ENCODE data around the gene GP1BA. TPM values are rescaled to one million over a fixed set of nuclear protein-coding genes. Genes with fewer than 3 reads are reported as not detected.

The GP1BA gene
- total and polyA plus RNA-seq, 2 experiments from 2014 or later, result 0.24 TPM; not detected in 1

GRCh38 chr17:4960279-4960922, 28.3 kb downstream of the GP1BA start:
- Histone ChIP-seq H3K27ac (ENCODE audit: low read depth) (peak overlapping the region; percentile 78; the same call in 1 of the 2 replicates), H3K27me3 (ENCODE audit: insufficient read depth) (no peaks in the 10 kb centered on the region), H3K4me3 (no peak overlapping the region), H3K4me1 (ENCODE audit: insufficient read depth) (peaks cover 15% of the 10 kb centered on the region), H2AFZ (no peak overlapping the region), H4K20me1 (replicated peaks; ENCODE audit: insufficient read depth) (no peaks in the 10 kb centered on the region; the same call in none of the 2 replicates), H3F3A (replicated peaks; ENCODE audit: low read depth) (no peaks in the 10 kb centered on the region; the same call in 1 of the 2 replicates), H3K4me2 (peak overlapping the region; percentile 65), H3K9me2 (ENCODE audit: insufficient read depth) (no peaks in the 10 kb centered on the region), H3K36me3 (ENCODE audit: insufficient read depth) (no peaks in the 10 kb centered on the region; the same call in 1 of the 2 replicates), H3K79me2 (replicated peaks; ENCODE audit: insufficient read depth) (peaks cover 13% of the 10 kb centered on the region)
- Mint-ChIP-seq H3K4me3 (no peak overlapping the region; the same call in 2 of the 3 replicates), H3K9me3 (peaks cover 12% of the 10 kb centered on the region), H3K36me3 (ENCODE audit: low read depth) (peaks cover 51% of the 10 kb centered on the region), H3K4me1 (peaks cover 20% of the 10 kb centered on the region), H3K27me3 (ENCODE audit: insufficient read depth, low read depth, poor library complexity) (peaks cover 18% of the 10 kb centered on the region), H3K27ac (no peak overlapping the region)
- peak; percentile 55 for DNase-seq (ENCODE audit: low spot score)
- peak; percentile 54 for ATAC-seq
- TF ChIP-seq ZNF462 (CRISPR knock-in tag; IDR thresholded peaks at IDR 0.05) (no peak), ETS1 (IDR thresholded peaks at IDR 0.05) (no peak), REST (IDR thresholded peaks at IDR 0.05; ENCODE audit: unreplicated experiment) (no peak)
